ENCODE data around the gene SIRPB2. TPM values are rescaled to one million over a fixed set of nuclear protein-coding genes. Genes with fewer than 3 reads are reported as not detected.
A peak's percentile ranks its signal among the peaks of the same experiment; 100 is the strongest.
"Not testable (repeated sequence)": the region's sequence is repeated elsewhere in the genome, so short reads cannot be mapped to it uniquely, and the experiment has no call there.

Gene SIRPB2
- total RNA-seq, 1 experiment from 2014 or later, result not detected

DNA sequence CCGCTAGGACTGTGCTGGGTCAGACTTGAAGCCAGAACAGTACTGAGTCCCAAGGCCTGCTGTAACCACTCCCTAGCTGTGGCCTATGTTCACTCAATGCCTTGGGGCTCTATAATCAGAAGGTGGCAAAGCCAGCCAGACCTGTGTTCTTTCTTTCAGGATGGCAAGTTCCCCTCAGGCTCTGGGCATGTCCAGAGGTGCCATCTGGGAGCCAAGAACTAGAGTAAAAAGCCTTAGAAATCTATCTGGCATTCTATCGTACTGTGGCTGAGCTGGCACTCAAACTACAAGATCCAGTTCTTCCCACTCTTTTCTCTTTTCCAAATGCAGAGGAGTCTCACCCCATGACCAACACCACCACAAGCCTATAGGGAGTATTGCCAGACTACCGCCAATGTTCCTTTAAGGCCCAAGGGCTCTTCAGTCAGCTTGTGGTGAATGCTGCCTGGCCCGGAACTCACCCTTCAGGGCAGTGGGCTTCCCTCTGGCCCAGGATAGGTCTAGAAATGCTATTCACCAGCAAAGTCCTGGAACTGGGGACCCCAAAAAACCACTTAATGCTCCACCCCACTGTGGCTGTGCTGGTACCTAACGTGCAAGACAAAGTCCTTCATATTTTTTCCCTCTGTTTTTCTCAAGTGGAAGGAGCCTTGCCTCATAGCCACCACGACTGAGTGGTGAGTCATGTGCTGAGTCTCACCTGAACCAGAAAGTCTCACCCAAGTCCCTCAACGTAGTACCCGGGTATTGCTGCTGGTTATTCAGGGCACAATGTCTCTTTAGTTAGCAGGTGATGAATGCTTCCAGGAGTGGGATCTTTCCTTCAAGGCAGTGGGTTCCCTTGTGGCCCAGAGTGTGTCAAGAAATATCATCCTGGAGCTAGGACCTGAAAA is 8.6 kb upstream of the SIRPB2 start:
- DNase-seq (ENCODE audit: low spot score), result no peak

DNA sequence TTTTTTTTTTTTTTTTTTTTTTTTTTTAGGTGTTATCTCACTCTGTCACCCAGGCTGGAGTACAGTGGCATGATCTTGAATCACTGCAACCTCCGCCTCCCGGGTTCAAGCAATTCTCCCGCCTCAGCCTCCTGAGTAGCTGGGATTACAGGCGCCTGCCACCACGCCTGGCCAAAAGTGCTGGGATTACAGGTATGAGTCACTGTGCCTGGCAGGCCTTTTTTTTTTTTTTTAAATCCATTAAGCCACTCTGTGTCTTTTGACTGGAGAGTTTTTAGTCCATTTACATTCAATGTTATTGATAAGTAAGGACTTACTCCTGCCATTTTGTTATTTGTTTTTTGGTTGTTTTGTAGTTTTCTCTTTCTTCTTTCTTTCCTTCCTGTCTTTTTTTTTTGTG is 6.2 kb upstream of the SIRPB2 start:
- not testable (repeated sequence) for DNase-seq (ENCODE audit: low spot score)

DNA sequence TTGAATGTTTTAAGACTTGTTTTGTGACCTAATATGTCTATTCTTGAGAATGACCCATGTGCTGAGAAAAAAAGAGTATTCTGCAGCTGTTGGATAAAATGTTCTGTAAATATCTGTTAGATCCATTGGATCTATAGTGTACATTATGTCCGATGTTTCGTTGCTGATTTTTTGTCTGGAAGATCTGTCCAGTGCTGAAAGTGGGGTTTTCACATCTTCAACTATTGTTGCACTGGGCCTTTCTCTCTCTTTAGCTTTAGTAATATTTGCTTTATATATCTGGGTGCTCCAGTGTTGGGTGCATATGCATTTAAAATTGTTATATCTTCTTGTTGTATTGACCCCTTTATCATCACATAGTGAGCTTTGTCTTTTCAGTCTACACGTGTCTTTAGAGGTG is 5.7 kb upstream of the SIRPB2 start:
- DNase-seq (ENCODE audit: low spot score), result no peak

DNA sequence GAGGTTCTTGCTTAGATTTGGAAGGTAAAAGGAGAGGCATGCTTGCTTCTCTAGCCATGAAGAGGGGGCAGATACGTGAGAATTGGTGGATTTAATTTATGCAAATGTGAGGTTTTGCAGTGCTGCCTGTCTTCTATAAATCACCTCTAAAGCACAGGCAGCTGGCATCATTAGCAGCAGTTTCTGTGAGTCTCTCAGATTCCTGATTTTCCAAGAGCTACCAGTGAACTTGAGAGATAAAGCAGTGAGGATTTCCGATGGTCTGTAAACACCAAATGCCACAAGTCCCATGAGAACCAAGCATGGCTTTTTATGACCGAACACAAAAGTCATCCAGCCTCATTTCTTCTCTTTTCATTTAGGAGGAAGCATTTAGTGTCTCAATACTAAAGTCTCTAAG is 3.2 kb upstream of the SIRPB2 start:
- DNase-seq (ENCODE audit: low spot score), result no peak

DNA sequence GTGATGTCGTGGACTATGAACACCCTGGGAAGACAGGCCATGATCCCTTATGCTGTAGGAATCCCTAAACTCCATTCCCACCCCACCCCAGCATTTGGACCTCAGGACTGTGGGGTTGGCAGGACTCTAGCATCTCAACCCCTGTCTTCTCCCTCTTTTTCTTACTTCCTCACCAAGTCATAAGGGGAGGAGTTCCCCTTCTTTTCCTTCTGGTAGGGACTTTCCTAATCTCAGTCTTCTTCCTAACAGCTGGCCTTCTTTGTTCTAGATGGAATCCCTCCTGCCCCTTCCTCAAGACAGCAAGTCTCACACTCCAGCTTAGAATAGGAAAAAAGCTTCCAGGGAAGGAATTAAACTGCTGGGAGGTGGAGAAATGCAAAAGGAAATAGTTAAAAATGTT is 2.3 kb upstream of the SIRPB2 start:
- DNase-seq (ENCODE audit: low spot score), result no peak

DNA sequence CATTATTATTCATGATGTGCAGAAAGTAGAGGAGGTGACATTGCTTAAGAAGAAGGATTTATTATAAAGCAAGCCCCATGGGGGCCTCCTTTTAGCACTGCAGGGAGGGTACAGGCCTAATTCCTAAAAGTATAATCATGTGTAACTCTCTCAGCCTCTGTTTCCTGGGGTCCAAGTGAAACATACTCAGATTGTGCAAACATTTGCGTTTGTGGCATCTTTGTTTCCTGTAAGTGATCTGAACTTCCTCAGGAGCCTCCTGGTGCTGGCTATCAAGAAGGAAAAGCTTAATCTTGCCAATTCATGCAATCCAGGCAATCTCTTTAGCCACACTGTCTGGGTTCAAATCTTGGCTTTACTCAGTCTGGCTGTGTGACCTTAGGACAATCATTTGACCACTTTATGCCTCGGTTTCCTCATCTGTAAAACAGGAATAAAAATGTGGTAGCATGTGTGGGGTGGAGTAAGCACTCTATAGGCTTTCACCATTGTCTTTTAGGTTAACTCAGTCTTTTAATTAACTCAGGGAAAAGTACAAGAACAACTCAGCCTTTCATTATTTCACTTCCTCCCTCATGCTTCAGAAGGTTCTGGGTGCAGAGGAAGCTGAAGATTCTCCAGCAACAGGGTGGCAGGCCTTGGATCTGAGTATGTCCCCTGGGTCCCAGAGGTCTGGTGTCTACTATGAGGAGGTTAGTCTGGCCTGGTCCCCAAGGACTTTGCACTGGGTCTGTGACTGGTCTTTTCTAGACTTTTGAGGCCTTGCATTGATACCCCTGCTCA is 831 bp upstream of the SIRPB2 start:
- DNase-seq (ENCODE audit: low spot score), result no peak

DNA sequence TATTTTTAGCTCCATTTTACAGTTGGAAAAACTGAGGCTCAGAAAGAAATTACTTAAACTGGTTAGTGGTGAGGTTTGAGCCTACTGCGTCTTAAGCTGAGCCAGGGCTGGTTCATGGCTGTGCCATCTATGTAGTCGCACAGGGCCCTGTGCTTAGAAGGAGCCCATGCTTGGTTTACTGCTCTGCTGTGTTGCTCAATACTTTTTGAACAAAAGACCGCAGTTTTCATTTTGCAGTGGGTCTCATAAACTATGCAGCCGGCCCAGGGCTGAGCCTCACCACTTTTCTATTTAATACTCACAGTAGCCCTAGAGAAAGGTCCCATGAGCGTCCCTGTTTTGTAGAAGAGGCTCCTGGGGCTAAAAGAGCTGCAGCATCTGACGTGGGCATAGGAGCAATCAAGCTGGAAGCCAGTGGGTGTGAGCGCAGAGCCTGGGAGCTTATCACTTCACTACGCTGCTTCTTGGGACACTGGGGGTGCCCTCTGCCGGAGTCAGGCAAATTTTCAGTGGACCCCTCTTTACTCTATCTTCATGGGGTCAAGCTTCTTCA is 501 bp downstream of the SIRPB2 start:
- DNase-seq (ENCODE audit: low spot score), result no peak

DNA sequence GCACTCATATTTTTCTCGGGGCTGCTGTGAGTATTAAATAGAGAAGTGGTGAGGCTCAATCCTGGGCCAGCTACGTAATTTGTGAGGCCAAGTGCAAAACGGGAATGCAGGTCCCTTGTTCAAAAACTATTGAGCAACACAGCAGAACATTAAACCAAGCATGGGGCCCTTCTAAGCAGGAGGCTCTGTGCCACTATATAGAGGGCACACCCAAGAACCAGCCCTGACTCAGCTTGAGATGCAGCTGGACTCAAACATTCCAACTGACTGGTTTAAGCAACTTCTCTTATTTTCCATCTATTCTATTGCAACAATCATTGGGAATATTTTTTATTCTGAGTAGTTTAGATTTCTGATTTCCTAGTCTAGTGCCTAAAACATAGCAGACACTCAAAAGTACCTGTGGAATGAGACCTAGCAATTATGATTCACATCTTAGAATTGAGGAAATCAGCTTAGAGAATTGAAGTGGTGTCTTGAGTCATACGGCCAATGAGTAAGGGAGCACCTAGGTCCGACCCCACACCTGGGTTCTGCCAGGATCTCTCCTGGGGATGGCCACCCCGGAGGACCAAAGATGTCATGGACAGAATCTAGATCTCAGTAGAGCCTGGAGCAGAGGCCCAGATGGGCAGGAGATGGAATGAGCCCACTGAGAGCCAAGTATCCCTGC is 1.3 kb downstream of the SIRPB2 start:
- no peak for DNase-seq (ENCODE audit: low spot score)

DNA sequence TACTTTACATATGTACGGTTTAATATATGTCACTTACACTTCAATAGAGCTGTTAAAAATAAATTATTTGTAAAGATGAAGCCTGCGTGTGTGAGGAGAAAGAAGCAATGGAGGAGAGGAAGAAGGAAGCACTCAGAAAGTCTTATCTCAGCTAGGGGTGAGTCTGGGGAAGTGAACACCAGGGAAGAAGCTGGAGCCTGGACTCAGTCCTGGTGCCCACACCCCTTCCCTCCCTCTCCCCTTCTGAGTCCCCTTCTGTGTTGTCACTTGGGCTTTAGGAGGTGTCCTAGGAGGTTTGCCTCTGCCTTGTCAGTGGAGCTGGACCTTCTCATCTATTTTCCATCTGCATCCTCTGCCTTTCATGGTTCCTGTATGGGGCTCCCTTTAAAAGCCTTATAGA is 1.9 kb downstream of the SIRPB2 start:
- DNase-seq (ENCODE audit: low spot score), result no peak

DNA sequence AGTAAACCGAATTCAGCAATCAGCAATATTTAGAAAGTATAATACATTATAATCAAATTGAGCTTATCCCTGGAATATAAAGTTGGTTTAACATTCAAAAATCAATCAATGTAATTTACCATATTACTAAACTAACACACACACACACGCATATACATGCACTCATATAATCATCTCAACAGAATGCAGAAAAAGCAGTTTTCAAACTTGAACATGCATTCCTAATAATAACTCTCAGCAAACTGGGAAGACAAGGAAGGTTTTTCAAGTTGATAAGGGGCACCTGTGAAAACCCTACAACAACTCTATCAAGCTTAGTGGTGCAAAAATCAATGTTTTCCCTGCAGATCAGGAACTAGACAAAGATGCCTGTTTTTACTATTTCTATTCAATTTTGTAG is 4.7 kb downstream of the SIRPB2 start:
- DNase-seq (ENCODE audit: low spot score), result no peak

DNA sequence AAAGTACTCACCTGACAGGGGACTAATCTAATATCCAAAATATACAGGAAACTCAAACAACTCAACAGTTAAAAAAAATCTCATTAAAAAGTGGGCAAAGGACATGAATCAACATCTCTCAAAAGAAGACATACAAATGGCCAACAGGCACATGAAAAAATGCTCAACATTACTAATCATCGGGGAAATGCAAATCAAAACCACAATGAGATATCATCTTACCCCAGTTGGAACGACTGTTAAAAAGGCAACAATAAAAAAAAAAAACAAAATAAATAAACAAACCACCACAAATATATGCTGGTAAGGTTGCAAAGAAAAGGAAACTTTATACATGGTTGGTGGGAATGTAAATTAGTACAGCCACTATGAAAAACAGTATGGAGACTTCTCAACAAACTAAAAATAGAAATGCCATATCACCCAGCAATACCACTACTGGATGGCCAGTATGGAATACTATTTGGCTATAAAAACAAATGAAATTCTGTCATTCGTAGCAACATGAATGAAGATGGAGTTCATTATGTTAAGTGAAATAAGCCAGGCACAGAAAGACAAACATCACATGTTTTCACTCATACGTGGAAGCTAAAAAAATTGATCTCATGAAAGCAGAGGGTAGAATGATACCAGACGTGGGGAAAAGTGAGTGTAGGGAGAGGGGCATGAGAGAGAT is 6.6 kb downstream of the SIRPB2 start:
- DNase-seq (ENCODE audit: low spot score), result peak; percentile 67

DNA sequence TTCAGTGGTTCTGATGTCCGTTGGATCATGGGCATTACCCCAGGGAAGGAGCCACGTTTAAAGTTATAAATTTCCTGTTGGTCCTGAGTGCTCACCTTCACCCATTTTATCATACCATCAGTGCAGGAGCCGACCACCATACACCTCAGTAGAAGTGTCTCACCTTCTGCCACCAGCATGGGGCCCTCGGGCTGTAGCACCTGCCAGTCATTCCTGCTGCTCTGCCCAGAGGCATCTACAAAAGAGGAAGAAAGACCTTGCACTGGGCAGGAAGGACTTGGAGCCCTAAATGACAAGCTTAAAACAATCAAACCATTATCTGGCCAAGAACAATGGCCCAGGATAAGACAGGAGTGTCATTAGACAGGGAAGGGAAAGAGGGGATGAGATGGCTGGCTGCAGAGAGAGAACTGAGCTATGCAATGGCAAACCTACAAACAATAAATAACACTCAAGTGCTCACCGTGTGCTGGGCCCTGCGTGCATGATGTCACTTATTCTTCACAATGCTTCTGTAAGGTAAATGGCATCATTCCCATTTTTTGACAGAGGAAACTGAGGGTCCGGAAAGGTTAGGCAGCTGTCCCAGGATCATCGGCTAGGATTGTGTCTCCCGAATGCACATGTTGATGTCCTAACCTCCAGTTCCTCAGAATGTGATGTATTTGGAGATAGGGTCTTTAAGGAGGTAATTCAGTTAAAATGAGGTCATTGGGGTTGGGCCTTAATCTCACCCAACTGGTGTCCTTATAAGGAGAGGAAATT is 11.2 kb downstream of the SIRPB2 start:
- no peak for DNase-seq (ENCODE audit: low spot score)

DNA sequence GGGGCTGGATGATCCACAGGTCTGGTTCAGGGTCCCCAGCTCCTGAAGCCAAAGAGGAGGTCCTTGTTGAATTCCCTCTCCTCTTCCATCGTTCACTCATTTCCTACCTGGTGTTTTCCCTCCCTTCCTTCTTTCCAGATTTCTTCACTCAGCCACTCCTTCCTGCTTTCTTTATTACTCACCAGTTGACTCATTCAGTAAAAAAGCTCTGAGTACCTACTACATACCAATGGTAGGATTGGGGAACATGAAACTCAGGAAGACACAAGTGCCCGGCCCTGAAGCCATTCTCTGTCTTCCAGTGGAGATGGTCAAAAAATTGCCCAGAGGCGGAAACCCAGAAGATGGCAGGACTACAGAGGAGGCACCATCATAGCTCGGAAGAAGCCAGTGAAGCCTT is 12.7 kb downstream of the SIRPB2 start:
- no peak for DNase-seq (ENCODE audit: low spot score)

DNA sequence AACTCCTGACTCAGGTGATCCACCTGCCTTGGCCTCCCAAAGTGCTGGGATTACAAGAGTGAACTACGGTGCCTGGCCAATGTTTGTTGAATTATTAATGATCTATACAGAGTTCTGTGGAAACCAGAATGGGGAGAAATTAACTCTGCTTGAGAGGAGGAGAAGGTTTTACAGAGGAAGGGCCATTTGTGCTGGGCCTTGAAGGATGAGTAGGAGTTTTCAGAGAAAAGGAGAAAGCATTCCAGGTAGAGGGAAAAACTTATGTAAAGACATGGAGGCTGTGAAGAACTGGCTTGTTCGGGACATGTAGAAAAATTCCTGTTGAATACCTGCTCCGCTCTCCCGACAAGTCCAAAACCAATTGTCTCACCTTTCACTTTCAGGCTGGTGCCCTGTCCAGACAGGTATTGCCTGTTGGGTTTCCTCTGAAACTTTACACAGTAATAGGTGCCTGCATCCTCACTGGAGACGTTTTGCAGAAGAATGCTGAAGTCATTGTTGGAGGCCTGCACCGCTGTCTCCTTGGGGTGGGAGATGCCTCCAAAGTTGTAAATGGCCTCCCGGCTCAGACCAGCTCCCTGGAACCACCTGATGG is 13.2 kb downstream of the SIRPB2 start:
- no peak for DNase-seq (ENCODE audit: low spot score)

DNA sequence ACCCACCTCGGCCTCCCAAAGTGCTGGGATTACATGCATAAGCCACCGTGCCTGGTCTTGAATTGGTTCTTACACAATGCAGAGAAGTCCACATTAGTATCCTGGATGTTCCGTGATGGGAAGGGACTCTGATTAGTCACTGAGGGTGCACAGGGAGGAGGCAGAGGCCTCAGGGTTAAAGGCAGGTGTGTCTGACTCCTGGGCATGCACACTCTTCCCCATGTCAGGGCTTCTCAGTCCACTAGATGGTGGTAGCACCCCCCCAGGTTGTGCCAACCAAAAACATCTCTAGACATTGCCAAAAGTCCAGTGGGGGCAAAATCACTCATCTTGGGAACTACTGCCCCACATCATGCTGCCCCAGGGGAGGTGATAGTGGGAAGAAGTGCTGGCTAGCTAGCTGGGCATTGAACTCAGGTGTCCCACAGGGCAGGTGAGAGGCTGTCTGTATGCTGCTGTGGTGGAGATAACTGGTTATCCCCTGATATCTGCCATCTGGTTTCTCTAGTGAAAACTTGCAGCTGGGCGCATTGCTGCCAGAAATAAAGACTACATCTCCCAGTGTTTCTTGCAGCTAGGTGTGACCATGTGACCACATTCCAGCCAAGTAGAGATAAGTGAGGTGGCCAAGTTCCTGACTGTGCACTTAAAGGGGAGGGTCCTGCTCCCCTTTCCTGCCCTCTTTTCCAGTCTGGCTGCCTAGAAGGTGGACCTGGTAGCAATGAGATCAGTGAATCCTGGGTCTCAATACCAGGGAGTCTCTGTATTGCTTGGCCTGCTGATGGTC is 16.2 kb downstream of the SIRPB2 start:
- DNase-seq (ENCODE audit: low spot score), result no peak

DNA sequence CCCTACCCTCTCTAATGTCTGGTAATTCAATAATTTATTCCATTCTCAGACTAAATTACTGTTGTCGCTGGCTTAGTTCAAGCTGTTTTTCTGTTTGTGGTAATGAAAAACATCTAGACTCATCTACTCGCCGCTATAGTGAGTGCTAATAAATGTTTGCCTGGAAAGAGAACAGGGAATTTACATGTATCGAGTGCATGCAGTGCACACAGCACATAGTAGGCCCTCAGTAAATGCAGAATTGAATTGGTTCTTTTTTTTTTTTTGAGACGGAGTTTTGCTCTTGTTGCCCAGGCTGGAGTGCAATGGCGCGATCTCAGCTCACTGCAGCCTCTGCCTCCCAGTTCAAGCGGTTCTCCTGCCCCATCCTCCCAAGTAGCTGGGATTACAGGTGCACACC is 16.9 kb downstream of the SIRPB2 start:
- no peak for DNase-seq (ENCODE audit: low spot score)

DNA sequence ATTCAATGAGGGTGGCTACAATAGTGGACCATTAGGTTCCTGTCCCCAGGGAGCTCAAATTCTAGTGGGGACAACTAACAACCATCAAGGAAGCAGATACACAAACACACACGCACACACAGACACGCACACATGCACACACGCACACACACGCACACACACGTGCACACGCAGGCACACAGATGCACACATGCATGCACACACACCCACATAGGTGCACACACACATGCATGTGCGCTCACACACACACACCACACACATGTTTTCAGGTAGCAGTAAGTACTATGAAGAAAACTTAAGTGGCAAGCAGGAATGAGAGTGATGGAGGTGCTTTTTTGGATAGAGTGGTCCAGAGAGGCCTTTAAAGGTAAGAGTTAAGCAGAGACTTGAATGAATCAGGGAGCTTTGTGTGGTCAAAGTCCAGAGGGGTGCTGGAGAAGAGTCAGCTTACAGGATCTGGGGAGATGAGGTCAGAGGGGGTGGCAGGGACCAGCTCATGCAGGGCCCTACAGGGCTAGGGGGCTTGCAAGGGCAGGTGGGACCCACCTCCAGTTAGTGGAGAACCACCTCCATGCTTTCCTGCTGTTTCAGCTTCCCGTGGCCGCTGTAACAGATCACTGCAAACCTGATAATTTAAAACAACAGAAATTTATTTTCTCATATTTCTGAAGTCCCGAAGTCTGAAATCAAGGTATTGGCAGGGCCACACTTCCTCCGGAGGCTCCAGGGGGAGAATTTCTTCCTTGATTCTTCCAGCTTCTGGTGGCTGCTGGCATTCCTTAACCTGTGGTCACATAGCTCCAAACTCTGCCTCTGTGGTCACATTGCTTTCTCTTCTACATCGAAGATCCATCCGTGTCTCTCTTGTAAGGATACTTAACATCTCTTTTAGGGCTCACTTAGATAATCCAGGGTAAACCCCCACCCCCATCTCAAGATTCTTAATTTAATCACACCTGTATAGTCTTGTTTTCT is 17.7 kb downstream of the SIRPB2 start:
- DNase-seq (ENCODE audit: low spot score), result no peak

DNA sequence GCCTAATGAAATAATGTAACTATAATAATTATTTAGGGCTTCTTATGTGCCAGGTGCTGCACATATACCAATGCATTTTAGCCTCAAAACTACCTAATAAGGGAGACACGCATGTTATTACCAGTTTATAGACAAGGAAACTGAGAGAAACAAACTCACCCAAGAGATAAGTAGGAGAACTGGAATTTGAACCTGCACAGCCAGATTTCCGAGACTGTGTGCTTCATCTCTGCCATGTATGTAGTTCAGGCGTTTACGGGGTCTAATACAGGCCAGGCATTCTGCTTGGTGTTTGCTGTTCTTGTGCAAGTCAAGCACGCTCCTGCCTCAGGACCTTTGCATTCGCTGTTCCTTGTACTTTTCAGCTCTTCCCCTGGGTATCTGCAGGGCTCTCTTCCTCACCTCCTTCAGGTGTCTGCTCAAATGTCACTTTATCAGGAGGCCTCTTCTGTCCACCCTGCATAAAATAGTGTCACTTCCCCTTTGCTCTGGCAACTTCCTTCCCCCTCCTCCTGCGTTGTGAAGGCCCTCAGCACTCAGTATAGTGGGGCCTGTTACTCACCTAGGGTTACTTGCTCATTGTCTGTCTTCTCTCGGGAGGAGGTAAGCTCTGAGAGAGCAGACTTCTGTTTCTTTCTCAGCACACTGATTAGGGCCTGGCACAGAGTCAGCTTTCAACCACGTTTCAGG is 18.5 kb downstream of the SIRPB2 start:
- DNase-seq (ENCODE audit: low spot score), result no peak
